Activated CD4-positive, alpha-beta T cell treated with anti-CD3 and anti-CD28 coated beads, Interleukin-2, Interleukin-4, amounts not matched to agents 100 ng/mL and 50 ng/mL, durations not matched to agents 16 hours and 8 hours (primary cell): Measurements from ENCODE around the gene ROBO1.

Experiments
- DNase-seq: peaks from one replicate; pipeline ENCODE4 v3.0.0-alpha.2; 2020; ENCODE audit warnings: low spot score

ROBO1 gene

DNA sequence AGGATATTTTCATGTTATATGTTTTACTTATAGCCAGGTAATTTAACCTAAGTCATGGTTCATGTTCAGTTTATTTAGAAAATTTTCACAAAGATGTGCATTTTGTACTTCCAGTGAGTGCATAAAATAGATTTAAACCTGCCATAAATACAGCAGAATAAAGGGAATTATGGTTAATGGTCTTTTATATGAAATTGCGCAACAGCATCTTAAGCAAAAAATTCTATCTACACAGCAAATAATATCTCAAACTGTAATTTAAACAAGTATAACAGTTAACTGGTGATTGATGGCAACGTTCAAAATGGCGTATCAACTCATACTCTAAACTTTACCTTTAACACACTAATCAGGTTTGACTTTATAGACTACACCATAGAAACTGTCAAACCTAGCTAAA lies 97.6 kb downstream of the ROBO1 start:
- DNase-seq = no peak

- DNase-seq = no peak
Observed at GRCh38 chr3:79664455-79664854, 103.3 kb downstream of the ROBO1 start.

GRCh38 chr3:79661896-79662295 lies 105.9 kb downstream of the ROBO1 start:
- DNase-seq = no peak

- no peak for DNase-seq
Observed at GRCh38 chr3:79657076-79657475, 110.7 kb downstream of the ROBO1 start.

GRCh38 chr3:79654019-79654418 lies 113.8 kb downstream of the ROBO1 start:
- DNase-seq = no peak

DNA sequence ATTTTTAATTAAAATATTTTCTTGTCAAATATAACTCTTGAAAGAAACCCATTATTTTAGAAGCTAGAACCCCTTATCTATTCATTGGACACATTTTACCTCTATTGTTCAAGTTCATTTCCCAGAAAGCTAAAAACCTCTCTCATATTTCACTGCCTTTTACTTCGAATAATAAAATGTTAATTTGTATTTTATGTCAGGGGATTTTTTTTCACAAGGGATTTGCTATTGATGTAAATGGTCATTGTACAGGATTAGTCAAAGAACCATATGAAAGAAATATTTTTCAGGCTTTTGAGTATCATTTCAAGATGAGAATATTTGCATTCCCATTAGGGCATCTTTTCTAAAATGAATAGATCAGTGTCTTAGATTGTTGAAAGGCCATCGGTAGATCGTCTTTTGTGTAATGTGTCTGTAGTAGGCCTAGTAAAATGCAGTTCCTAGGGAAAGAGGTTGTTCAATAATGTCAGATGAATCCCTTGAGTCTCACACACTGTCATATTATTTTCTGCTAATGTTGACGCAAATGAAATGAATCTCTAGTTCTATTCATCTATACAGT lies 114.5 kb downstream of the ROBO1 start:
- DNase-seq = no peak

DNA sequence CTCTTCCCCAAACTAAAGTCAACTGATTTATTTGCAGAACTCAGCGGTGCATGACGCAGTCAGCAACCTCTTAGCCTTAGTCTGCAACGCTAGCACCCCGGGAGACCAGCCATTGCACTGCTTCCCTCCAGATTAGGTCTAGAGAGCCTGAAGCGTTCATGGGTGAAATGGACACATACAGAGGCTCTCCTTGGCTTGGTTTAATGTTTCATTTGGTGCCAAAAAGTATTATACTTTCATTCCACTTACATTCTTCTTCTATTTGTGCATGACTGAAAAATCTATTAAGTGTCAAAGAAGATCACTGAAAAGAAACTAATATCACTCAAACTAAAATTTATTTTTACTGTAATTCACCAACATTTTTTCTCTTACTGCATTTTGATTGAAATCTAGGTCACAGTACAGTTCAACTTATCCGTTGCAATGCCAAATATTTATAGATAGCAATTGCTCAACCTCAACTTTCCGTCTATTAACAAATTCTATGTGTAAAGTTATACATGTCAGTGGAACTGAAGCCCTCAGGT lies 116.2 kb downstream of the ROBO1 start:
- DNase-seq = no peak

- no peak for DNase-seq
Observed at GRCh38 chr3:79639855-79640254, 127.9 kb downstream of the ROBO1 start.

- DNase-seq = no peak
Observed at GRCh38 chr3:79636372-79636771, 131.4 kb downstream of the ROBO1 start.

GRCh38 chr3:79632842-79633241 lies 135.0 kb downstream of the ROBO1 start:
- no peak for DNase-seq

GRCh38 chr3:79618883-79619282 lies 148.9 kb downstream of the ROBO1 start:
- no peak for DNase-seq

GRCh38 chr3:79606414-79606813 lies 161.4 kb downstream of the ROBO1 start:
- no peak for DNase-seq

DNA sequence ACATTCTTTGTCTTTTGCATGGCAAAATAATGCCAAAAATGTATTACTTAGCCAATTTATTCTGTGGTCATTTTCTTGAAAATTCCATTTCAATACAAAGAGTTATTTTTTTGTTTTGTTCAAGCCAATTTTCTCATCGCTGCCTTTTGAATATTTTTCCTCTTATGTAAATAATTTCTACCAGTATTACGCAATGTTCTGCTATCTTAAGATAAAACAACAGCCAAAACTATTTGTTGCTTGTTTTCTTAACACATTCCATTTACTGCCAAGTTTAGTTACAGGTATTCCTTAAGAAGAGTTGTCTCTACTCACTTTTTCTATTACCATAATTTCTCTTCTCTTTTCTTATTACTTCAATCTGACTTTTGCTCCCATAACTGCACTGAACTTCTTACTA lies 163.1 kb downstream of the ROBO1 start:
- DNase-seq = no peak

- no peak for DNase-seq
Observed at GRCh38 chr3:79602385-79602784, 165.4 kb downstream of the ROBO1 start.

DNA sequence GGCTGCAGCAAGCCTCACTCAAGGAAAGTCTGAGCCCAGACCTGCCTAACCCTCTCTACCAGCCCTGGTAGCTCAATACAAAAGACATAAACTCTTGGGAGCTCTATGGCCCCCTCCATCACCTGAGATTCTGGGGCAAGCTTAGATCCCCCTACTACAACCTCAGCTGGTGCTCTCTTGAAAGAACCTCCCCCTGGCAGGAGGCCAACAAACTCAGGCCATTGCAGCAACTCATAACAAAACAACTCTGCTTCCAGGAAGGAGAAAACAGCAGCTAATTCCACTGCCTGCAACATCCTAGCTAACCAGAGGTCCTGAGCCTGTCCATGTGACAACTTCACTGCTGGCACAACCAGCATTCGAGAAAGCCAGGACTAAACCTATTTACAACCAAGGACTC lies 169.2 kb downstream of the ROBO1 start:
- no peak for DNase-seq

- no peak for DNase-seq
Observed at GRCh38 chr3:79597709-79598108, 170.1 kb downstream of the ROBO1 start.

DNA sequence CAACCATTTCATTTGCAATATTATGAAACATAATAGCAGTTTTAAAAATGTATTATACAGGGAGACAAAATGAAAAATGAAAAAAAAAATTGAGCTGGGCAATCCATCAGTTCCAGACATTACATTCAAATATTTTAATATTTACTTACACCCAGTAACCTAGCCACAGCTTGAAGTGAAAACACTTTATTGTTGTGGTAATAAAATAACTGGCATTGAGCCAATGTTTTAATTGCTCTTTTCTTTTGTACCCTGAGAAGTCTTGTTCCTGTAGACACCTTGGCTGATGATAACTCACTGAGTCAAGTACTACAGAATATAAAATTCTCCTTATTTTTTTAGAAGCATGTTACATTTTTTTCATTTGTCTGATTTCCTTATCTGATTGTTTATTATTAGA lies 180.6 kb downstream of the ROBO1 start:
- DNase-seq = no peak

DNA sequence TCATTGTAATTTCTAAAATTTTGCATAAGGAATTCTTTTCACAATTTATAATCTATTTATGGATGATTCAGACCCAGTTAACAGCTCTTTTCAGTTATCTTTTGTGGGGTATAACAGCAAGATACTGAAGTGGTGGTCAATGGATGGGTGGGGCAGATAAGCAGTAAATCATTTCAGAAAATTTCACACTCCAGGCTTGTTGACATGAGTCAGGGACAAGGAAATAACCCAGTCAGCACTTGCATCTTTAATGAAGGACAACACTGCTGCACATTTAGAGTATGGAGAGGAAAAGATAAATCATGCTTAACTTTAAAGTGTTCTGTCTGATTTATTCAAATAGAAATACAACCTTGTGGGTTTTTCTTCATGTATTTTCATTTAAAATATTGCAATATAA lies 181.6 kb downstream of the ROBO1 start:
- no peak for DNase-seq

GRCh38 chr3:79572930-79573329 lies 194.9 kb downstream of the ROBO1 start:
- no peak for DNase-seq

GRCh38 chr3:79568938-79569337 lies 198.9 kb downstream of the ROBO1 start:
- DNase-seq = no peak

DNA sequence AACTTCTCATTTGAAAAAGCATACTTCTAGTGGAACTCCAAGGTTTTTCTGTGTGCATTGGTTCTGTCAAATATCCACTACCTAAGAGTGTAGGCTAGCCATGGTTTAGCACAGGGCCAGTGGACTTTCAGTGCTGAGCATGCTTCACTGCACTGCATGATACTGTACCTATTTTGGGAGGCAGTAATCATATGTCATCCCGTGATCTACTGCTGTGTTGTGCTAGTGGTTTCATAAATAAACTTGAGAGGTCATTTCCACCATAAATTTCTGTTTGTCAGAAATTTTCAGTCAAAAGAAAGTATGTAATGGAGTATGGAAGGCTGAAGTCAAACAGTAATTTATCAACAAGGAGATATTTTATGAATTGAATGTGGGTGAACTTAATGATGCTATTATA lies 203.6 kb downstream of the ROBO1 start:
- DNase-seq = no peak

DNA sequence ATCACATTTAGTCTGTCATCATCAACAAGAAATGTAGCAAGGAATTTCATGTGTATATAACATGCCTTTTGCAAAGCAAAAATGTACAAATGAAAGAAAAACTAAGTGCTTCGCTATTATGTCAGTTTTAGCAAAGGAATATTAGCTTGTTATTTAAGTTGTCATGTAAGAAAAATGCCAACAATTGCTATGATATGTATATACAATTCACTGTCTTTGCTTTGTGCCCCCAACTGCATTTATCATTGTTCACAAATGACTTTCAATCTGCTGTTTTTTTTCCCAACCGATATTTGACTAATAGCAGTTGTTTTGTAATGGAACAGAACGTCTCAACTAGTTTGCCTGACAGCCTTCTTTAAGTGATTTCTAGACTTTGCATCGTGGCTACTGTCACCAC lies 207.1 kb downstream of the ROBO1 start:
- no peak for DNase-seq

DNA sequence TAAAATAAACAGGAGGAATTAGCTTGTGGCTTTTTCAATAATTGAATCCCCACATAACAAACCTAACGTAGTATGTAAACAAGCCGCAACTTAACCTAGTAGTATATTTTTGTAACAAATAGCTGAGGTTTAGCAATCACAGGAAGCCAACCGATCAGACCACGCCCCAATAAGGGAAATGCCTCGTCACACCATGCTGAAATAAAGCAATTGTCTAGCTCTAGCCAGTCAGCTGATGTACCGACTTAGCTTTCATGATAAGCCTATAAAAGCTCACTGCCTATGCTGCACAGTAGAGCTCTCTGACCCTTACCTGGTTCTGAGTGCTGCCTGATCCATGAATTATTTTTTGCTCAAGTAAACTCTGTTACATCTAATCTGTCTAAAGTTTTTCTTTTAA lies 208.9 kb downstream of the ROBO1 start:
- no peak for DNase-seq

DNA sequence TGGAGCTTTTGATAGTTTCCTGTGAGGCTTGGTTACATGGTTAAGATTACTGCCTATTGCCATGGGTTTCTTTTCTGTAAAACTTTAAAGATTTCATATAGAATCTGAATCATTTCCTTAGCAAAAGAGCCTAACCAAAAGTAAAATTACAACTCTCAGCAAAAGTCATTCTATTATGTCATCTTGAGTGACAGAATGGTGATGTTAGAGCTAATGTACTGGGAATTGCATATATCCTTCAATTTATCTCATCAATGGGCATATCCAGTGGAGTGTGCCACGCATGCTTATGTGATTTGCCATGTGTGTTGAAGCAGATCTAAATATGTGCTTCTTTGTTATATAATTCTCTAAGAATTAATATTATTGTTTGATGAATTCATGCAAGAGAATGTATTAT lies 212.1 kb downstream of the ROBO1 start:
- DNase-seq = no peak

- DNase-seq = no peak
Observed at GRCh38 chr3:79551997-79552396, 215.8 kb downstream of the ROBO1 start.
